Smooth muscle cell (in vitro differentiated cells): Measurements from ENCODE around the gene ABLIM3. TPM values are rescaled to one million over a fixed set of nuclear protein-coding genes. Genes with fewer than 3 reads are reported as not detected.

ENCODE experiments used
- DNase-seq: peaks from one replicate; lab custom pipeline; 2025; ENCODE audit not compliant: unreplicated experiment; lab: John Stamatoyannopoulos, UW
- H2AFZ ChIP-seq: fragments of 200-600 bp; sonication (generic); 2 replicates; pipeline ENCODE4 v1.6.0; 2016; ENCODE audit warnings: antibody characterized with exemption, low read depth, mild to moderate bottlenecking
- H3F3A ChIP-seq: fragments of 200-600 bp; sonication (generic); 2 replicates; pipeline ENCODE4 v1.6.0; 2017; ENCODE audit warnings: antibody characterized with exemption, low read depth
- H3K27ac ChIP-seq: fragments of 200-600 bp; sonication (generic); 2 replicates; pipeline ENCODE4 v1.5.1; 2016; ENCODE audit warnings: low read depth, mild to moderate bottlenecking
- H3K27me3 ChIP-seq: fragments of 200-600 bp; sonication (generic); 2 replicates; pipeline ENCODE4 v1.6.1; 2016; ENCODE audit warnings: low read depth, mild to moderate bottlenecking
- H3K36me3 ChIP-seq: fragments of 200-600 bp; sonication (generic); 2 replicates; pipeline ENCODE4 v1.5.1; 2016; ENCODE audit warnings: low read depth
- H3K4me1 ChIP-seq: fragments of 200-600 bp; sonication (generic); 2 replicates; pipeline ENCODE4 v1.5.1; 2016; ENCODE audit warnings: low read depth
- H3K4me2 ChIP-seq: fragments of 200-600 bp; sonication (generic); 2 replicates; pipeline ENCODE4 v1.6.0; 2016; ENCODE audit warnings: mild to moderate bottlenecking
- H3K4me3 ChIP-seq: fragments of 200-600 bp; sonication (generic); 2 replicates; pipeline ENCODE4 v1.5.1; 2016; ENCODE audit warnings: mild to moderate bottlenecking
- H3K79me2 ChIP-seq: fragments of 200-600 bp; sonication (generic); 2 replicates; pipeline ENCODE4 v1.6.0; 2016; ENCODE audit warnings: low read depth, mild to moderate bottlenecking
- H3K9ac ChIP-seq: fragments of 200-600 bp; sonication (generic); 2 replicates; pipeline ENCODE4 v1.6.0; 2016; ENCODE audit warnings: low read depth
- H3K9me3 ChIP-seq: fragments of 200-600 bp; sonication (generic); replicated peaks from 2 replicates; pipeline ENCODE4 v1.5.1; 2016; ENCODE audit warnings: low read depth
- H4K20me1 ChIP-seq: fragments of 200-600 bp; sonication (generic); 2 replicates; pipeline ENCODE4 v1.6.0; 2016; ENCODE audit warnings: low read depth
- CTCF ChIP-seq: fragments of 200-600 bp; sonication (generic); IDR thresholded peaks from 2 replicates; pipeline ENCODE4 v1.5.1; 2017; ENCODE audit warnings: borderline replicate concordance, mild to moderate bottlenecking, antibody characterized with exemption; ENCODE audit not compliant: insufficient read depth, poor library complexity, severe bottlenecking
- WGBS: methylation state at CpG from one replicate; pipeline ENCODE4 v1.1.7; 2016; ENCODE audit warnings: low lambda C conversion rate; 5-methylcytosine and 5-hydroxymethylcytosine counted together
- polyA plus RNA-seq: library from polyadenylated mRNA; unstranded; fragments of >200 nt; fragmentation: Nextera tagmentation; extraction: Ambion mirVana; gene quantifications from 2 replicates; pipeline ENCODE4 v1.2.1, GENCODE V29; 2016
- total RNA-seq: library from RNA; depleted of rRNA; stranded (reverse); fragments of >200 nt; gene quantifications from 2 replicates; pipeline ENCODE4 v1.2.3, GENCODE V29; 2014

Gene ABLIM3
- total and polyA plus RNA-seq, 2 experiments from 2014 or later = 2.6 to 6.8 TPM

DNA sequence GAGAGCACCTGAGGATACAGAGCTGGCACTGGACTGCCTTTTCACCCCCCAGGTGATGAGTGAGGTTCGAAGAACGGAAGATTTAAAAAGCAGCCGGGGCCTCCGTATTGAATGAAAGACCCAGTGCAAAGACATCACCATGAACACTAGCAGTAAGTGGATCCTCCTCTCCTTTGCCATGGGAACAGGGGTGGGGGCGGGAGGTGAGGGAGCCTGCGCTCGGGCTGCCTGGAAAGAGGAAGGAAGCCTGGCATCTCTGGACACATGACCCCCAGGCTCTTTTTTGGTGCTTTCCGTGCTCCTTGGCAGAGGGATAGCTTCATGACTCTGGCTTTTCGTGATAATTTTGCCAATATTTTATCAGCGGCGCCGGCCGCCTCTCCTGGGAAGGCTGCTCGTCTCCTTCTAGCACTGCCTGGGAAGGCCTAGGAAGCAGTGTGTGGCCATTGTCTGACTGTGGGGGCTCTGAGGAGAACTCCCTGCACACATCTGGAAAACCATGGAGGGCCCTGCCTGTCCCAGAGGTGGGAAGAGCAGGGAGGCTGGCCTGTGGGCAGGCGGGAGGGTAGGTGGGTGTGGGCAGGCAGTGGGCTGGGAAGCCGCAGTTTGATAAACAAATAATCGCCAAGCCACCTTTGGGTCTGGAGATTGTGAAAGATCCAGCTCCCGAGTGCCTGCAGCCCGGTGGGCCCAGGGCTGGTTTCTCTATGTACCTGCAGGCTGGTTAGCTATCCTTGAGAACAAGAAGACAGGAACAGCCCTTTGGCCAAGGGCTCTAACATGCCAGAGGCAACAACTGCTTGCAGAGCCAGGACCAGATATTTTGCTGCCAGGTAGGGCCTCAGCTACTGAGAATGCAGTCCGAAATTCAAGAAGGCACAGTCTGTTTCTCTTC, 911 bp downstream of the ABLIM3 start:
- peak overlapping the region; percentile 98 for H2AFZ ChIP-seq
- H3K9me3 ChIP-seq = no peaks in the 10 kb centered on the region
- H3K36me3 ChIP-seq = no peaks in the 10 kb centered on the region
- H3F3A ChIP-seq = no peaks in the 10 kb centered on the region
- H4K20me1 ChIP-seq = no peaks in the 10 kb centered on the region
- no peaks in the 10 kb centered on the region for H3K27me3 ChIP-seq
- no peaks in the 10 kb centered on the region for H3K79me2 ChIP-seq
- TF ChIP-seq CTCF = no peak
- H3K27ac ChIP-seq = no peak overlapping the region
- peak overlapping the region; percentile 65 for H3K4me3 ChIP-seq
- H3K4me1 ChIP-seq = peaks cover 7% of the 10 kb centered on the region
- DNase-seq = no peak
- 74% methylated on average over 20 of the region's 20 CpGs for WGBS
- peak overlapping the region; percentile 90 for H3K4me2 ChIP-seq
- H3K9ac ChIP-seq = no peak overlapping the region

DNA sequence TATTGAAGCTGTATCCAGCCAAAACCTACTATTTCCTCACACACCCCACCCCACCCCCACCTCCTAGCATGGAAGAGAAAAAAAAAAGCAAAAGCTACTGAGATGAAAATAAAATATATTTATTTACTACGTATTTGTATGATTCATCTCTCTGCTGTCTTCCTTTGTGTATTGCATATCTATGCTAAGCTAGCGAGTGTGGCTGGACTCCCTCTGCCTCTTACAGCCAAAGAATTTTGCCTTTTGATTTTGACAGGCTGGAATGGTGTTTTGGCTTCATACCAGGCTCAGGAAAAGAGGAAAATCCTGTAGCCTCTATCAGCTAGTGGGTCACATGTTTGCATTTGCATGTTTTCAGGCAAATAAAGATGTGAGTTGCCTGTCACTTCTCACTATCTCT, 2.2 kb downstream of the ABLIM3 start:
- H3K27me3 ChIP-seq = no peaks in the 10 kb centered on the region
- H3K4me2 ChIP-seq = peak overlapping the region; percentile 64
- no peak overlapping the region for H3K4me3 ChIP-seq
- no peaks in the 10 kb centered on the region for H3K9me3 ChIP-seq
- H3K36me3 ChIP-seq = no peaks in the 10 kb centered on the region
- H3K79me2 ChIP-seq = no peaks in the 10 kb centered on the region
- peak overlapping the region; percentile 32 for H3K27ac ChIP-seq
- H2AFZ ChIP-seq = no peak overlapping the region
- DNase-seq = no peak
- TF ChIP-seq CTCF = no peak
- 20% methylated on average over 2 of the region's 2 CpGs for WGBS
- H3K4me1 ChIP-seq = peaks cover 7% of the 10 kb centered on the region
- no peaks in the 10 kb centered on the region for H4K20me1 ChIP-seq
- H3K9ac ChIP-seq = no peak overlapping the region
- H3F3A ChIP-seq = no peaks in the 10 kb centered on the region

DNA sequence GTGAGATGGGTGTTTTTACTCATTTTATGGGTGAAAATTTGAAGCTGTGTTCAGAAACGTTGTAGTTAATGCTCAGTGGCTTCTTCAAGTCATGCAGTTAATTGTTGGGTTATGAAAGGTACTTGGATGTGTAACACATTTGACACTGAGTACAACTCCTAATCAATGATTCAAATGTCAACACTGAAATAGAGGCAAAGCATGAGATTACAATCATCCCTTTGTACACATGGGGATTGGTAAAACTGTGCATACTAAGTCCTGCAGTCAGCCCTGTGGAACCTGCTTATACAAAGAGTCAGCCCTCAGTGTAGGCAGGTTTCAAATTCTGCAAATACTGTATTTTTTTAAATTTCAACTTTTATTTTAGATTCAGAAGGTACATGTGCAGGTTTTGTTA, 3.3 kb downstream of the ABLIM3 start:
- H4K20me1 ChIP-seq = no peaks in the 10 kb centered on the region
- no peaks in the 10 kb centered on the region for H3K27me3 ChIP-seq
- no peak for DNase-seq
- peaks cover 7% of the 10 kb centered on the region for H3K4me1 ChIP-seq
- WGBS = 67% methylated on average over 1 of the region's 1 CpG
- no peaks in the 10 kb centered on the region for H3K36me3 ChIP-seq
- no peak overlapping the region for H2AFZ ChIP-seq
- no peak overlapping the region for H3K4me3 ChIP-seq
- H3K4me2 ChIP-seq = no peak overlapping the region
- H3K9ac ChIP-seq = no peak overlapping the region
- H3F3A ChIP-seq = no peaks in the 10 kb centered on the region
- no peak overlapping the region for H3K27ac ChIP-seq
- H3K9me3 ChIP-seq = no peaks in the 10 kb centered on the region
- TF ChIP-seq CTCF = no peak
- H3K79me2 ChIP-seq = no peaks in the 10 kb centered on the region

GRCh38 chr5:149145138-149145537, 3.8 kb downstream of the ABLIM3 start:
- H3K27ac ChIP-seq = no peak overlapping the region
- no peak for TF ChIP-seq CTCF
- H3K36me3 ChIP-seq = no peaks in the 10 kb centered on the region
- no peaks in the 10 kb centered on the region for H3K27me3 ChIP-seq
- H3K9me3 ChIP-seq = no peaks in the 10 kb centered on the region
- H4K20me1 ChIP-seq = no peaks in the 10 kb centered on the region
- peaks cover 7% of the 10 kb centered on the region for H3K4me1 ChIP-seq
- WGBS = 91% methylated on average over 1 of the region's 1 CpG
- H2AFZ ChIP-seq = no peak overlapping the region
- no peak for DNase-seq
- H3K9ac ChIP-seq = no peak overlapping the region
- H3K4me2 ChIP-seq = no peak overlapping the region
- no peak overlapping the region for H3K4me3 ChIP-seq
- H3F3A ChIP-seq = no peaks in the 10 kb centered on the region
- H3K79me2 ChIP-seq = no peaks in the 10 kb centered on the region
